Measurements from ENCODE around the gene DCN.
"Not testable (repeated sequence)": the region's sequence is repeated elsewhere in the genome, so short reads cannot be mapped to it uniquely, and the experiment has no call there.

Gene DCN

DNA sequence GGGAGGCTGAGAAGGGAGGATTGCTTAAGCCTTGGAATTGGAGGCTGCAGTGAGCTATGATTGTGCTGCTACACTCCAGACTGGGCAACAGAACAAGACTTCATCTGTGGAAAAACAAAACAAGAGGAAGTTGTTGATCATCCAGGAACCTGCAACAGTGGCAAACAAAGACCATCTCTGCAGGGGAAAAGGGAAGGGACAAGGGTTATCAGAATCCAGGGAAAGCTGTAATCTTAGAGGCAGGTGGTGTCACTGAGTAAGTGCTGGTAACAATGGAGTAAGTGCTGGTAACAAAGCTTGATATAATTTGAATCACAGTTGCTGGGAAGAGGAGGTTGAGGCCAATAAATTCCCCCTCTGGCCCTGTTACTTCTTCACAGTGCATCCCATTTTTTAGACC, 27.5 kb upstream of the DCN start:
- no peaks in the 10 kb centered on the region for H3K27me3 ChIP-seq (ENCODE audit: control insufficient read depth in 1 of 2, insufficient read depth in 1 of 2, low read length in 2 of 2)
- DNase-seq, result no peak
- H3K27ac ChIP-seq (ENCODE audit: low read length, poor library complexity, severe bottlenecking), result no peak overlapping the region
- no peak overlapping the region for H2BK120ac ChIP-seq (ENCODE audit: low read depth, low read length)
- no peaks in the 10 kb centered on the region for H3K9me3 ChIP-seq (ENCODE audit: control insufficient read depth, low read length)
- H2BK15ac ChIP-seq (ENCODE audit: low read depth, poor library complexity, severe bottlenecking), result no peak overlapping the region
- no peaks in the 10 kb centered on the region for H3K79me1 ChIP-seq (replicated peaks; ENCODE audit: low read length, poor library complexity, severe bottlenecking)
- H3K4me3 ChIP-seq (ENCODE audit: insufficient read depth in 1 of 2, low read depth in 1 of 2, low read length in 2 of 2), result no peak overlapping the region
- peak overlapping the region in 1 of 2 experiments; percentile 77 for H2BK12ac ChIP-seq (ENCODE audit: low read length in 2 of 2)
- no peak overlapping the region for H4K91ac ChIP-seq (ENCODE audit: low read length)
- H3K4me2 ChIP-seq (ENCODE audit: low read length, poor library complexity, severe bottlenecking), result no peak overlapping the region
- no peaks in the 10 kb centered on the region for H3K4me1 ChIP-seq (ENCODE audit: control insufficient read depth, insufficient read depth, low read depth, low read length)
- H2AK5ac ChIP-seq (ENCODE audit: low read length, severe bottlenecking), result no peak overlapping the region
- no peak overlapping the region for H3K9ac ChIP-seq (ENCODE audit: low read length)
- no peak overlapping the region for H3K14ac ChIP-seq (ENCODE audit: low read length in 2 of 2)
- no peaks in the 10 kb centered on the region for H3K36me3 ChIP-seq (ENCODE audit: control insufficient read depth in 1 of 2, insufficient read depth in 2 of 2, low read depth in 1 of 2, low read length in 2 of 2)
- no peak overlapping the region for H3K4ac ChIP-seq (ENCODE audit: low read depth in 1 of 2, low read length in 2 of 2)
- no peak overlapping the region for H2AFZ ChIP-seq (ENCODE audit: low read depth, low read length)
- H3K18ac ChIP-seq (ENCODE audit: low read depth in 1 of 2, low read length in 2 of 2), result no peak overlapping the region
- no peak overlapping the region for H2BK5ac ChIP-seq (ENCODE audit: low read depth, low read length, poor library complexity, severe bottlenecking)
- H3K23ac ChIP-seq (ENCODE audit: low read length in 2 of 2), result no peak overlapping the region
- peak overlapping the region; percentile 69 for H4K8ac ChIP-seq (ENCODE audit: low read length)

DNA sequence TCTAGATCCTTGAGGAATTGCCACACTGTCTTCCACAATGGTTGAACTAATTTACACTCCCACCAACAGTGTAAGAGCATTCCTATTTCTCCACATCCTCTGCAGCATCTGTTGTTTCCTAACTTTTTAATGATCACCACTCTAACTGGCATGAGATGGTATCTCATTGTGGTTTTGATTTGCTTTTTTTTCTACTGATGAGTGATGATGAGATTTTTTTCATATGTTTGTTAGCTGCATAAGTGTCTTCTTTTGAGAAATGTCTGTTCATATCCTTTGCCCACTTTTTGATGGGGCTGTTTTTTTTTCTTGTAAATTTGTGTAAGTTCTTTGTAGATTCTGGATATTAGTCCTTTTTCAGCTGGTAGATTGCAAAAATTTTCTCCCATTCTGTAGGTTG, 24.7 kb upstream of the DCN start:
- H2BK15ac ChIP-seq (ENCODE audit: low read depth, poor library complexity, severe bottlenecking); H3K36me3 ChIP-seq (ENCODE audit: control insufficient read depth in 1 of 2, insufficient read depth in 2 of 2, low read depth in 1 of 2, low read length in 2 of 2); H2BK12ac ChIP-seq (ENCODE audit: low read length in 2 of 2); H3K4me3 ChIP-seq (ENCODE audit: insufficient read depth in 1 of 2, low read depth in 1 of 2, low read length in 2 of 2); H3K79me1 ChIP-seq (replicated peaks; ENCODE audit: low read length, poor library complexity, severe bottlenecking); H3K27ac ChIP-seq (ENCODE audit: low read length, poor library complexity, severe bottlenecking); H2AFZ ChIP-seq (ENCODE audit: low read depth, low read length); H3K9ac ChIP-seq (ENCODE audit: low read length); H3K27me3 ChIP-seq (ENCODE audit: control insufficient read depth in 1 of 2, insufficient read depth in 1 of 2, low read length in 2 of 2); H2AK5ac ChIP-seq (ENCODE audit: low read length, severe bottlenecking); H3K4me1 ChIP-seq (ENCODE audit: control insufficient read depth, insufficient read depth, low read depth, low read length); H4K8ac ChIP-seq (ENCODE audit: low read length); H3K4me2 ChIP-seq (ENCODE audit: low read length, poor library complexity, severe bottlenecking); H2BK5ac ChIP-seq (ENCODE audit: low read depth, low read length, poor library complexity, severe bottlenecking); H3K18ac ChIP-seq (ENCODE audit: low read depth in 1 of 2, low read length in 2 of 2); H3K4ac ChIP-seq (ENCODE audit: low read depth in 1 of 2, low read length in 2 of 2); H4K91ac ChIP-seq (ENCODE audit: low read length); DNase-seq; H2BK120ac ChIP-seq (ENCODE audit: low read depth, low read length); H3K14ac ChIP-seq (ENCODE audit: low read length in 2 of 2); H3K23ac ChIP-seq (ENCODE audit: low read length in 2 of 2); H3K9me3 ChIP-seq (ENCODE audit: control insufficient read depth, low read length): not testable (repeated sequence)

DNA sequence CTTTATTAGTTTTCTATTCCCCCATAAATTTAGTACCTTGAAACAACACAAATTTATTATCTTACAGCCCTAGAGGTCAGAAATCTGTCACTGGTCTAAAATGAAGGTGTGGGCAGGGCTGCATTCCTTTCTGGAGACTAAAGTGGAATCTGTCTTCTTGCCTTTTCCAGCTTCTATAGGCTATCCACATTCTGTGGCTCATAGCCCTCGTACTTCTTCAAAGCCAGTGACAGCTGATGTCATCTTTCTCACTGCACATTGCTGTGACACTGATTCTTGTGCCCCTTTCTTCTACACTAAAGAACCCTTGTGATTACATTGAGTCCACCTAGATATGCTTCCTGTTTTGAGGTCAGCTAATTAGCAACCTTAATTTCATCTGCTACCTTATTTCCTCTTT, 23.2 kb upstream of the DCN start:
- no peak overlapping the region for H3K18ac ChIP-seq (ENCODE audit: low read depth in 1 of 2, low read length in 2 of 2)
- H3K4me1 ChIP-seq (ENCODE audit: control insufficient read depth, insufficient read depth, low read depth, low read length), result no peaks in the 10 kb centered on the region
- DNase-seq, result no peak
- H3K4me3 ChIP-seq (ENCODE audit: insufficient read depth in 1 of 2, low read depth in 1 of 2, low read length in 2 of 2), result no peak overlapping the region
- no peak overlapping the region for H2BK5ac ChIP-seq (ENCODE audit: low read depth, low read length, poor library complexity, severe bottlenecking)
- 50% methylated on average over 1 of the region's 1 CpG for WGBS
- H2BK15ac ChIP-seq (ENCODE audit: low read depth, poor library complexity, severe bottlenecking), result no peak overlapping the region
- H2BK120ac ChIP-seq (ENCODE audit: low read depth, low read length), result no peak overlapping the region
- H3K4ac ChIP-seq (ENCODE audit: low read depth in 1 of 2, low read length in 2 of 2), result no peak overlapping the region
- H2AFZ ChIP-seq (ENCODE audit: low read depth, low read length), result no peak overlapping the region
- H2BK12ac ChIP-seq (ENCODE audit: low read length in 2 of 2), result no peak overlapping the region
- no peaks in the 10 kb centered on the region for H3K27me3 ChIP-seq (ENCODE audit: control insufficient read depth in 1 of 2, insufficient read depth in 1 of 2, low read length in 2 of 2)
- no peak overlapping the region for H3K14ac ChIP-seq (ENCODE audit: low read length in 2 of 2)
- no peak overlapping the region for H4K91ac ChIP-seq (ENCODE audit: low read length)
- H3K4me2 ChIP-seq (ENCODE audit: low read length, poor library complexity, severe bottlenecking), result no peak overlapping the region
- H3K27ac ChIP-seq (ENCODE audit: low read length, poor library complexity, severe bottlenecking), result no peak overlapping the region
- no peak overlapping the region for H3K23ac ChIP-seq (ENCODE audit: low read length in 2 of 2)
- H3K9me3 ChIP-seq (ENCODE audit: control insufficient read depth, low read length), result no peaks in the 10 kb centered on the region
- no peak overlapping the region for H3K9ac ChIP-seq (ENCODE audit: low read length)
- no peak overlapping the region for H4K8ac ChIP-seq (ENCODE audit: low read length)
- H3K36me3 ChIP-seq (ENCODE audit: control insufficient read depth in 1 of 2, insufficient read depth in 2 of 2, low read depth in 1 of 2, low read length in 2 of 2), result no peaks in the 10 kb centered on the region
- H2AK5ac ChIP-seq (ENCODE audit: low read length, severe bottlenecking), result no peak overlapping the region
- no peaks in the 10 kb centered on the region for H3K79me1 ChIP-seq (replicated peaks; ENCODE audit: low read length, poor library complexity, severe bottlenecking)

DNA sequence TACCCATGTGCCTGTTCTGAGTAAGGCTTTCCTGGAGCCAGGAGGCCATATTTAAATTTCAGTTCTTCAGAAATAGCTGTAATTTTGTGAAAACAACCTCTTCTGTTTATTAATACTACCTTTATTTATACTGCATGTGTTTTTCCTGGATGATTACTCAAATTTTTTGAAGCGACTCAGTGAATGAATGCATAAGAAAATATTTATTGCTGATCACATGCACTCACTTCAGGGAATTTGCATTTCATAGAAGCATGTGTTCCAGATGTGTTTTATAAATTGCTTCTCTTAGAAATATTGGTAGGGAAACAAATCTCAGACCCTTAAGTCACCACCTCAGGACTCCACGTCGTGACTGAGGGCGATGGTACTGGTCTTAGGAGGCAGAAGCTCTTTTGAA, 21.8 kb upstream of the DCN start:
- Histone ChIP-seq H3K18ac (ENCODE audit: low read depth in 1 of 2, low read length in 2 of 2) (no peak overlapping the region), H2AFZ (ENCODE audit: low read depth, low read length) (no peak overlapping the region), H3K14ac (ENCODE audit: low read length in 2 of 2) (no peak overlapping the region), H3K23ac (ENCODE audit: low read length in 2 of 2) (no peak overlapping the region), H3K27ac (ENCODE audit: low read length, poor library complexity, severe bottlenecking) (no peak overlapping the region), H4K91ac (ENCODE audit: low read length) (no peak overlapping the region), H3K4me1 (ENCODE audit: control insufficient read depth, insufficient read depth, low read depth, low read length) (no peaks in the 10 kb centered on the region), H3K9ac (ENCODE audit: low read length) (peak overlapping the region; percentile 18), H3K4me2 (ENCODE audit: low read length, poor library complexity, severe bottlenecking) (no peak overlapping the region), H3K36me3 (ENCODE audit: control insufficient read depth in 1 of 2, insufficient read depth in 2 of 2, low read depth in 1 of 2, low read length in 2 of 2) (no peaks in the 10 kb centered on the region), H3K27me3 (ENCODE audit: control insufficient read depth in 1 of 2, insufficient read depth in 1 of 2, low read length in 2 of 2) (no peaks in the 10 kb centered on the region), H3K9me3 (ENCODE audit: control insufficient read depth, low read length) (no peaks in the 10 kb centered on the region), H2AK5ac (ENCODE audit: low read length, severe bottlenecking) (no peak overlapping the region), H2BK12ac (ENCODE audit: low read length in 2 of 2) (no peak overlapping the region), H2BK15ac (ENCODE audit: low read depth, poor library complexity, severe bottlenecking) (no peak overlapping the region), H3K4me3 (ENCODE audit: insufficient read depth in 1 of 2, low read depth in 1 of 2, low read length in 2 of 2) (no peak overlapping the region), H2BK5ac (ENCODE audit: low read depth, low read length, poor library complexity, severe bottlenecking) (no peak overlapping the region), H2BK120ac (ENCODE audit: low read depth, low read length) (no peak overlapping the region), H3K4ac (ENCODE audit: low read depth in 1 of 2, low read length in 2 of 2) (no peak overlapping the region), H4K8ac (ENCODE audit: low read length) (no peak overlapping the region), H3K79me1 (replicated peaks; ENCODE audit: low read length, poor library complexity, severe bottlenecking) (no peaks in the 10 kb centered on the region)
- DNase-seq, result no peak
- WGBS, result 100% methylated on average over 1 of the region's 4 CpGs
